D721Med (cell line): Measurements from ENCODE around the gene B3GAT2.
A peak's percentile ranks its signal among the peaks of the same experiment; 100 is the strongest.

Source experiments
- DNase-seq: peaks from one replicate; pipeline ENCODE4 v3.0.0; 2011; ENCODE audit warnings: low spot score; ENCODE audit not compliant: insufficient read length
- FAIRE-seq: peaks from 2 replicates; lab custom pipeline; 2011; peaks lifted over from hg19 to GRCh38; lab: Jason Lieb, UNC
- CTCF ChIP-seq: IDR thresholded peaks from 2 replicates; pipeline ENCODE4 v1.5.1; 2012; ENCODE audit warnings: mild to moderate bottlenecking, control low read depth; ENCODE audit not compliant: insufficient read depth; ENCODE audit errors: missing control alignments

The B3GAT2 gene

GRCh38 chr6:70843328-70843918 is 113.4 kb downstream of the B3GAT2 start:
- FAIRE-seq, result peak; percentile 21
- no peak for DNase-seq
- peak; percentile 5 for TF ChIP-seq CTCF

GRCh38 chr6:70842541-70842940 is 114.3 kb downstream of the B3GAT2 start:
- TF ChIP-seq CTCF, result no peak
- FAIRE-seq, result no peak
- no peak for DNase-seq

- no peak for FAIRE-seq
- no peak for TF ChIP-seq CTCF
- DNase-seq, result no peak
These were observed 115.7 kb downstream of the B3GAT2 start for GRCh38 chr6:70841112-70841511.

GRCh38 chr6:70839286-70840266 is 117.3 kb downstream of the B3GAT2 start:
- FAIRE-seq (no peak), DNase-seq (no peak)

GRCh38 chr6:70838907-70839285 is 118.0 kb downstream of the B3GAT2 start:
- DNase-seq (no peak), FAIRE-seq (no peak)
- no peak for TF ChIP-seq CTCF

More at GRCh38 chr6:70839286-70840266, 117.3 kb downstream of the B3GAT2 start:
- no peak for TF ChIP-seq CTCF

GRCh38 chr6:70834520-70834919 is 122.3 kb downstream of the B3GAT2 start:
- TF ChIP-seq CTCF, result no peak
- no peak for DNase-seq
- FAIRE-seq, result no peak
